A549 (cell line): ENCODE data around the gene SCN3B. TPM values are rescaled to one million over a fixed set of nuclear protein-coding genes. Genes with fewer than 3 reads are reported as not detected.

Experiments used
- ATAC-seq, 2 experiments: fragments of 200-7000 bp in 1 of 2; fragments of >200 bp in 1 of 2; cut with Nextera tagmentation in 1 of 2; cut with Tn5 transposase in 1 of 2; 3 replicates each; pipeline versions ENCODE4 v1.8.0 to v1.9.1; 2018 to 2020; ENCODE audit warnings: mild to moderate bottlenecking in 1 of 2, moderate library complexity in 1 of 2
- CTCF ChIA-PET: fragments of 300-600 bp; sonication (Branson Sonifier 250); formaldehyde crosslinking; extraction: SDS; loops from one replicate; lab custom pipeline; 2021; ENCODE audit warnings: antibody characterized with exemption, inconsistent platforms; lab: Yijun Ruan, JAX
- POLR2A ChIA-PET: fragments of 350-600 bp; formaldehyde crosslinking; extraction: SDS; loops from one replicate; lab custom pipeline; 2021; ENCODE audit warnings: antibody characterized with exemption, inconsistent platforms; lab: Yijun Ruan, JAX
- DNase-seq, 2 experiments: peaks; one replicate each; pipeline versions ENCODE4 v3.0.0 to v3.0.0-alpha.2; 2011 to 2016; ENCODE audit warnings: low read depth in 1 of 2, low spot score in 1 of 2
- FAIRE-seq: peaks from 2 replicates; lab custom pipeline; 2011; peaks lifted over from hg19 to GRCh38; lab: Jason Lieb, UNC
- H3K27ac ChIP-seq, 2 experiments: fragments of >200 bp; sonication (Bioruptor Twin); formaldehyde crosslinking; 3 replicates each; pipeline ENCODE4 v1.5.1; 2016 to 2017
- H3K4me1 ChIP-seq: fragments of >200 bp; sonication (Bioruptor Twin); formaldehyde crosslinking; 3 replicates; pipeline ENCODE4 v1.6.1; 2016
- H3K4me2 ChIP-seq: fragments of >200 bp; sonication (Bioruptor Twin); formaldehyde crosslinking; 3 replicates; pipeline ENCODE4 v1.6.1; 2016
- H3K4me3 ChIP-seq: fragments of >200 bp; sonication (Bioruptor Twin); formaldehyde crosslinking; 3 replicates; pipeline ENCODE4 v1.5.1; 2016
- H3K9me3 ChIP-seq: fragments of >200 bp; sonication (Bioruptor Twin); formaldehyde crosslinking; 3 replicates; pipeline ENCODE4 v1.6.1; 2016
- CBX2 ChIP-seq: fragments of 200-600 bp; sonication (generic); IDR thresholded peaks from 2 replicates; pipeline ENCODE4 v1.6.1; 2016; ENCODE audit warnings: low read depth, mild to moderate bottlenecking, borderline replicate concordance
- CEBPB ChIP-seq, 2 experiments: fragments of >200 bp in 1 of 2; sonication (Bioruptor Twin) in 1 of 2; formaldehyde crosslinking in 1 of 2; IDR thresholded peaks; 2 replicates each; pipeline ENCODE4 v1.6.1; 2012 to 2016
- CHD2 ChIP-seq: fragments of 150-350 bp; IDR thresholded peaks from 2 replicates; pipeline ENCODE4 v1.6.1; 2014; ENCODE audit warnings: low read length; ENCODE audit not compliant: partially characterized antibody
- CHD4 ChIP-seq: fragments of 200-600 bp; sonication (generic); IDR thresholded peaks from 2 replicates; pipeline ENCODE4 v1.6.1; 2016; ENCODE audit warnings: antibody characterized with exemption, mild to moderate bottlenecking, borderline replicate concordance
- EP300 ChIP-seq, 2 experiments: fragments of >200 bp; sonication (Bioruptor Twin); formaldehyde crosslinking; IDR thresholded peaks; 2 replicates in 1 of 2; 3 replicates in 1 of 2; pipeline ENCODE4 v1.6.1; 2016 to 2017
- FOSB ChIP-seq: fragments of 250-450 bp; sonication (Bioruptor Pico); IDR thresholded peaks from 2 replicates; pipeline ENCODE4 v1.5.0; 2020; ENCODE audit warnings: mild to moderate bottlenecking, moderate library complexity
- FOSL2 ChIP-seq, 2 experiments: fragments of 450-650 bp in 1 of 2; fragments of >200 bp in 1 of 2; sonication (Bioruptor Twin) in 1 of 2; formaldehyde crosslinking; IDR thresholded peaks; 2 replicates each; pipeline versions ENCODE4 v1.5.0 to v1.6.1; 2016 to 2020; ENCODE audit warnings: mild to moderate bottlenecking in 1 of 2, moderate library complexity in 1 of 2
- HEYL ChIP-seq: fragments of 250-450 bp; sonication (Bioruptor Pico); IDR thresholded peaks from 2 replicates; pipeline ENCODE4 v1.8.0; 2021; ENCODE audit warnings: mild to moderate bottlenecking, moderate library complexity
- HOXB5 ChIP-seq: fragments of 250-450 bp; sonication (Bioruptor Pico); IDR thresholded peaks from 2 replicates; pipeline ENCODE4 v1.5.0; 2020; ENCODE audit warnings: mild to moderate bottlenecking, moderate library complexity
- JUNB ChIP-seq: fragments of >200 bp; sonication (Bioruptor Twin); formaldehyde crosslinking; IDR thresholded peaks from 2 replicates; pipeline ENCODE4 v1.6.1; 2016
- KDM1A ChIP-seq: fragments of 200-600 bp; sonication (generic); IDR thresholded peaks from 2 replicates; pipeline ENCODE4 v1.6.1; 2016; ENCODE audit warnings: low read depth, mild to moderate bottlenecking
- MAZ ChIP-seq: fragments of 150-350 bp; IDR thresholded peaks from 2 replicates; pipeline ENCODE4 v1.6.1; 2014; ENCODE audit warnings: antibody characterized with exemption, low read depth, low read length, borderline replicate concordance
- MYC ChIP-seq: IDR thresholded peaks from 2 replicates; pipeline ENCODE4 v1.6.1; 2012; ENCODE audit warnings: mild to moderate bottlenecking, inconsistent platforms, low read length, improper control_type of control experiment, borderline replicate concordance
- NFE2L2 ChIP-seq: fragments of 150-350 bp; conservative IDR thresholded peaks from 2 replicates; pipeline ENCODE4 v1.6.1; 2014; ENCODE audit warnings: low read length
- PHF8 ChIP-seq: fragments of 200-600 bp; sonication (generic); IDR thresholded peaks from 2 replicates; pipeline ENCODE4 v1.6.1; 2016; ENCODE audit warnings: low read depth, mild to moderate bottlenecking, antibody characterized with exemption, moderate library complexity, borderline replicate concordance
- POLR2A ChIP-seq: IDR thresholded peaks from 2 replicates; pipeline ENCODE4 v1.6.1; 2012; ENCODE audit warnings: mild to moderate bottlenecking, low read length
- RCOR1 ChIP-seq: fragments of 150-350 bp; IDR thresholded peaks from 2 replicates; pipeline ENCODE4 v1.6.1; 2014; ENCODE audit warnings: antibody characterized with exemption, low read length, low read depth
- RFX5 ChIP-seq: fragments of 450-650 bp; IDR thresholded peaks from 2 replicates; pipeline ENCODE4 v1.7.1; 2014; ENCODE audit warnings: antibody characterized with exemption, mild to moderate bottlenecking, moderate library complexity
- SMC3 ChIP-seq: fragments of >200 bp; sonication (Bioruptor Twin); formaldehyde crosslinking; IDR thresholded peaks from 3 replicates; pipeline ENCODE4 v1.6.1; 2018; ENCODE audit warnings: inconsistent platforms
- SREBF2 ChIP-seq: fragments of 450-650 bp; IDR thresholded peaks from 2 replicates; pipeline ENCODE4 v1.6.1; 2014; ENCODE audit warnings: mild to moderate bottlenecking, moderate library complexity
- TFCP2L1 ChIP-seq: fragments of 250-450 bp; sonication (Bioruptor Pico); IDR thresholded peaks from 2 replicates; pipeline ENCODE4 v1.5.0; 2021; ENCODE audit warnings: mild to moderate bottlenecking
- TP53 ChIP-seq: fragments of 250-450 bp; sonication (Bioruptor Pico); IDR thresholded peaks from 2 replicates; pipeline ENCODE4 v1.5.0; 2021; ENCODE audit warnings: mild to moderate bottlenecking, moderate library complexity
- ZFP36 ChIP-seq: fragments of 450-650 bp; IDR thresholded peaks from 2 replicates; pipeline ENCODE4 v1.6.1; 2014; ENCODE audit warnings: borderline replicate concordance; ENCODE audit not compliant: partially characterized antibody
- WGBS: methylation state at CpG from one replicate; pipeline ENCODE4 v1.1.6; 2017; ENCODE audit errors: missing lambda C conversion rate; 5-methylcytosine and 5-hydroxymethylcytosine counted together
- polyA plus RNA-seq, 4 experiments: library from polyadenylated mRNA; depleted of rRNA in 3 of 4; stranded (reverse); fragments of >200 nt; fragmentation: RNase III in 1 of 4; extraction: RNeasy Plus Mini Kit Qiagen cat#74134 plus additional on column Dnase treatment in 1 of 4; gene quantifications; 2 replicates in 3 of 4; 3 replicates in 1 of 4; pipeline ENCODE4 v1.2.3, GENCODE V29; 2011 to 2017
- TF ChIP-seq, protein P1 (sequence below): fragments of 250-450 bp; sonication (Bioruptor Pico); IDR thresholded peaks from 2 replicates; pipeline ENCODE4 v1.5.0; 2020; ENCODE audit warnings: low read depth, mild to moderate bottlenecking, moderate library complexity
- TF ChIP-seq, protein P2 (sequence below): IDR thresholded peaks from 2 replicates; pipeline ENCODE4 v1.6.1; 2012; ENCODE audit warnings: low read depth, borderline replicate concordance
- TF ChIP-seq, protein P3 (sequence below): fragments of 250-450 bp; sonication (Bioruptor Pico); IDR thresholded peaks from 2 replicates; pipeline ENCODE4 v1.5.0; 2021; ENCODE audit warnings: mild to moderate bottlenecking, moderate library complexity, borderline replicate concordance

Gene SCN3B
- polyA plus RNA-seq, 2 of the 4 experiments (the other 2 are of a cell fraction), result 0.18 to 0.37 TPM

DNA sequence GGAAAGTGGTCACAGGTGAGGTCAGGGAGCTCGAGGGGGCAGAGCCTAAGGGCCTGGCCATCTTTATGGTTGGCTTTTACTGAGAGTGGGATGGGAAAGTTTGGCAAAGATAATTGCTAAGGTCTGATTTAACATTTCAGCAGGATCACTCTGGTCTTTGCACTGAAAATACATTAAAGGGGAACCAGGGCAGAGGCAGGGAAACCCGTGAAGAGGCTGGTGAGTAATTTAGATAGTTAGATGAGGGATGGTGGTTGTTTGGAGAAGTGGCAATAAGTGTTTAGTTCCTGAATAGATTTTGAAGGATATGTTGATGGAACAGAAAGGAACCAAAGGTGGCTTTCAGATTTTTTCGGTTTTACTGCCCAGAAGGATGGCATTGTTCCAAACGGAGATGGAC lies 50.8 kb downstream of the SCN3B start:
- H3K4me2 ChIP-seq, result no peak overlapping the region
- H3K4me1 ChIP-seq, result peaks cover 13% of the 10 kb centered on the region
- H3K4me3 ChIP-seq, result no peak overlapping the region
- no peak for TF ChIP-seq CHD4
- no peak for TF ChIP-seq CHD2
- no peak for TF ChIP-seq MAZ
- no peak for TF ChIP-seq CBX2
- no peak for TF ChIP-seq FOSL2 (IDR thresholded peaks at IDR 0.05)
- no peak for TF ChIP-seq FOSL2 (CRISPR knock-in tag; IDR thresholded peaks at IDR 0.05)
- TF ChIP-seq POLR2A, result no peak
- TF ChIP-seq FOSB (CRISPR knock-in tag), result no peak
- no peak for TF ChIP-seq HOXB5 (CRISPR knock-in tag)
- TF ChIP-seq TP53 (CRISPR knock-in tag), result no peak
- no peak for TF ChIP-seq RCOR1
- TF ChIP-seq JUNB, result no peak
- TF ChIP-seq, all 56 proteins: peak for 0
- FAIRE-seq, result no peak
- H3K9me3 ChIP-seq, result no peaks in the 10 kb centered on the region
- no peak for DNase-seq
- ChIA-PET CTCF (interaction anchor here (0.6 to 1.8 kb wide), 3 partner anchors 11 to 27 kb away, joined by 3 to 7 read pairs (median 4); no protein-coding TSS in a partner anchor), POLR2A (no interaction called here)
- no peak overlapping the region for H3K27ac ChIP-seq
- WGBS, result 88% methylated on average over 4 of the region's 4 CpGs
- ATAC-seq, result no peak

DNA sequence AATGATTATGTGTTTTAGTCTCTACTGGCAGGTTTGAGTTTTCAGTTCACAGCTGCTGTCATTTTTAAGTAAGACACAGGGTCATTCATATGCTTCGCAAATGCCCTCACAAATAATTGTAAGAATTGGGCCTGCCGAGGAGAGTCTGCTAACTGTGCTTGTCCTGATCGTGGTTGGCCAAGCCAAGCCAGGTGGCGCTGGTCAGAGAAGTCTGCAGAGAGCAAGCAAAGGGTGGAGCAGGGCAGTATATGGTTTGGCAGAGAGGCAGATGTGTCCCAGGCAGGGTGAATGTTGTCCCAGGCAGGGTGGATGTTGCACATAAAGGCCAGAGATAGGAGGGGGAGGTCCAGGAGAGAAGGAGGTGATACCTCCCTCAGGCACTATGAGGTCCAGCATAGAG lies 52.7 kb downstream of the SCN3B start:
- Histone ChIP-seq H3K4me2 (no peak overlapping the region), H3K4me3 (no peak overlapping the region), H3K27ac (no peak overlapping the region), H3K9me3 (no peaks in the 10 kb centered on the region), H3K4me1 (peaks cover 13% of the 10 kb centered on the region)
- CTCF ChIA-PET, result interaction anchor here (2.0 kb wide), 1 partner anchor 21 kb away, joined by 6 read pairs; no protein-coding TSS in a partner anchor
- POLR2A ChIA-PET, result no interaction called here
- FAIRE-seq, result no peak
- TF ChIP-seq SREBF2, result no peak
- TF ChIP-seq HEYL, result no peak
- no peak for TF ChIP-seq CBX2
- TF ChIP-seq TFCP2L1, result no peak
- no peak for TF ChIP-seq RFX5
- TF ChIP-seq MAZ, result no peak
- TF ChIP-seq EP300 (IDR thresholded peaks at IDR 0.05), result no peak
- no peak for TF ChIP-seq PHF8
- no peak for TF ChIP-seq KDM1A
- TF ChIP-seq SMC3, result no peak
- no peak for TF ChIP-seq NFE2L2
- no peak for TF ChIP-seq MYC
- TF ChIP-seq, protein P1, sequence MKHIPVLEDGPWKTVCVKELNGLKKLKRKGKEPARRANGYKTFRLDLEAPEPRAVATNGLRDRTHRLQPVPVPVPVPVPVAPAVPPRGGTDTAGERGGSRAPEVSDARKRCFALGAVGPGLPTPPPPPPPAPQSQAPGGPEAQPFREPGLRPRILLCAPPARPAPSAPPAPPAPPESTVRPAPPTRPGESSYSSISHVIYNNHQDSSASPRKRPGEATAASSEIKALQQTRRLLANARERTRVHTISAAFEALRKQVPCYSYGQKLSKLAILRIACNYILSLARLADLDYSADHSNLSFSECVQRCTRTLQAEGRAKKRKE (CRISPR knock-in tag), result no peak
- TF ChIP-seq, protein P2, sequence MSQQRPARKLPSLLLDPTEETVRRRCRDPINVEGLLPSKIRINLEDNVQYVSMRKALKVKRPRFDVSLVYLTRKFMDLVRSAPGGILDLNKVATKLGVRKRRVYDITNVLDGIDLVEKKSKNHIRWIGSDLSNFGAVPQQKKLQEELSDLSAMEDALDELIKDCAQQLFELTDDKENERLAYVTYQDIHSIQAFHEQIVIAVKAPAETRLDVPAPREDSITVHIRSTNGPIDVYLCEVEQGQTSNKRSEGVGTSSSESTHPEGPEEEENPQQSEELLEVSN, result no peak
- TF ChIP-seq ZFP36, result no peak
- no peak for DNase-seq
- ATAC-seq, result peak in 1 of 2 experiments; percentile 29; a peak in 2 of 6 replicates
- 78% methylated on average over 4 of the region's 4 CpGs for WGBS

DNA sequence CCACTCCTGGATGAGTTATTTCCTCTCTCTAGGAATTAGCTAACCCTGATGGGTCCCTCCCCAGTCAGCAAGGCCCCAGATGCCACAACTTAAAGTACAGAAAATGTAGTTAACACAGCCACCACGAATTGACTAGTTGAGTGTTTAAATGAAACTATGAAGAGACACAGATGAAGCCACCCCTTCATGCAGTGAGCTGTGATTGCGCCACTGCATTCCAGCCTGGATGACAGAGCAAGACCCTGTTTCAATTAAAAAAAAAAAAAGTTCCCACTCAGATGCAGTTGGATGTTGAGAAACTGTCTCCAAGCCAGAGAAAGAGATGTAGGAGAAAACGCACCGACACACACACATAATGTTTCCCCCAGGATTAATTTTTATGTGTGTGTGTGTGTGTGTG lies 53.3 kb downstream of the SCN3B start:
- FAIRE-seq (no peak), DNase-seq (no peak), ATAC-seq (no peak)
- POLR2A ChIA-PET, result no interaction called here
- TF ChIP-seq HOXB5 (CRISPR knock-in tag) (no peak), CEBPB (IDR thresholded peaks at IDR 0.05) (peak; percentile 20 to 28; a peak in 2 of 4 replicates)
- TF ChIP-seq, protein P3, sequence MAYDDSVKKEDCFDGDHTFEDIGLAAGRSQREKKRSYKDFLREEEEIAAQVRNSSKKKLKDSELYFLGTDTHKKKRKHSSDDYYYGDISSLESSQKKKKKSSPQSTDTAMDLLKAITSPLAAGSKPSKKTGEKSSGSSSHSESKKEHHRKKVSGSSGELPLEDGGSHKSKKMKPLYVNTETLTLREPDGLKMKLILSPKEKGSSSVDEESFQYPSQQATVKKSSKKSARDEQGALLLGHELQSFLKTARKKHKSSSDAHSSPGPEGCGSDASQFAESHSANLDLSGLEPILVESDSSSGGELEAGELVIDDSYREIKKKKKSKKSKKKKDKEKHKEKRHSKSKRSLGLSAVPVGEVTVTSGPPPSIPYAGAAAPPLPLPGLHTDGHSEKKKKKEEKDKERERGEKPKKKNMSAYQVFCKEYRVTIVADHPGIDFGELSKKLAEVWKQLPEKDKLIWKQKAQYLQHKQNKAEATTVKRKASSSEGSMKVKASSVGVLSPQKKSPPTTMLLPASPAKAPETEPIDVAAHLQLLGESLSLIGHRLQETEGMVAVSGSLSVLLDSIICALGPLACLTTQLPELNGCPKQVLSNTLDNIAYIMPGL (CRISPR knock-in tag), result no peak
- 82% methylated on average over 4 of the region's 4 CpGs for WGBS
- Histone ChIP-seq H3K4me3 (no peak overlapping the region), H3K27ac (0 out of 6 replicates have a peak overlapping the region, but pooled peaks of 1 of the 2 experiments have one; percentile 3), H3K9me3 (no peaks in the 10 kb centered on the region), H3K4me1 (peaks cover 13% of the 10 kb centered on the region), H3K4me2 (no peak overlapping the region)
- CTCF ChIA-PET, result interaction anchor here (2.0 kb wide), 1 partner anchor 20 kb away, joined by 6 read pairs; no protein-coding TSS in a partner anchor
